Activated CD8-positive, alpha-beta T cell treated with anti-CD3 and anti-CD28 coated beads for 36 hours (primary cell): ENCODE data around the gene CACNB1. TPM values are rescaled to one million over a fixed set of nuclear protein-coding genes. Genes with fewer than 3 reads are reported as not detected.
"Not testable (repeated sequence)": the region's sequence is repeated elsewhere in the genome, so short reads cannot be mapped to it uniquely, and the experiment has no call there.

Experiments used
- ATAC-seq: fragments of 200-7000 bp; cut with Tn5 transposase; one replicate; pipeline ENCODE4 v1.10.0; 2021; ENCODE audit warnings: mild to moderate bottlenecking, moderate library complexity
- CTCF ChIA-PET: fragments of 350-600 bp; sonication (Branson Sonifier 250); formaldehyde crosslinking; loops from one replicate; lab custom pipeline; 2021; ENCODE audit warnings: antibody characterized with exemption; lab: Charles Lee
- POLR2A ChIA-PET: fragments of 350-600 bp; sonication (Branson Sonifier 250); formaldehyde crosslinking; loops from one replicate; lab custom pipeline; 2021; ENCODE audit warnings: antibody characterized with exemption; lab: Charles Lee
- DNase-seq: peaks from one replicate; pipeline ENCODE4 v3.0.0-alpha.2; 2020
- H3K27ac Mint-ChIP-seq: one replicate; pipeline ENCODE4 v1.8.0; 2021; ENCODE audit warnings: mild to moderate bottlenecking, mixed read lengths
- H3K27me3 Mint-ChIP-seq: one replicate; pipeline ENCODE4 v1.8.0; 2021; ENCODE audit warnings: mixed read lengths
- H3K36me3 Mint-ChIP-seq: one replicate; pipeline ENCODE4 v1.8.0; 2021; ENCODE audit warnings: low read depth, mixed read lengths
- H3K4me1 Mint-ChIP-seq: one replicate; pipeline ENCODE4 v1.8.0; 2021; ENCODE audit warnings: low read depth, mixed read lengths
- H3K4me3 Mint-ChIP-seq: one replicate; pipeline ENCODE4 v1.8.0; 2021; ENCODE audit warnings: mild to moderate bottlenecking, moderate library complexity, mixed read lengths
- H3K9me3 Mint-ChIP-seq: one replicate; pipeline ENCODE4 v1.8.0; 2021; ENCODE audit warnings: mixed read lengths
- CTCF ChIP-seq: fragments of 200-600 bp; IDR thresholded peaks from one replicate; pipeline ENCODE4 v1.8.0; 2022; ENCODE audit warnings: antibody characterized with exemption, mild to moderate bottlenecking
- intact Hi-C: fragments of 100-400 bp; cut with micrococcal nuclease; formaldehyde crosslinking; loops from one replicate; pipeline ENCODE4 v1.10.0; 2022
- total RNA-seq, 2 experiments: library from RNA; stranded (reverse); gene quantifications; one replicate each; pipeline ENCODE4 v1.2.3, GENCODE V29; 2021

CACNB1 gene
- total RNA-seq, 2 experiments from 2014 or later, result 13.1 to 14.2 TPM

GRCh38 chr17:39129544-39129943, 67.9 kb downstream of the CACNB1 start:
- H3K36me3 Mint-ChIP-seq, DNase-seq, POLR2A ChIA-PET, CTCF ChIA-PET, H3K4me1 Mint-ChIP-seq, ATAC-seq, H3K4me3 Mint-ChIP-seq, H3K27me3 Mint-ChIP-seq, intact Hi-C loops, H3K27ac Mint-ChIP-seq, H3K9me3 Mint-ChIP-seq: not testable (repeated sequence)
- TF ChIP-seq CTCF, result peak; percentile 27

- no peak for TF ChIP-seq CTCF
- ChIA-PET POLR2A (no interaction called here), CTCF (interaction anchor here (1.1 kb wide), 1 partner anchor 11 kb away, joined by 3 read pairs; no protein-coding TSS in a partner anchor)
- ATAC-seq, result no peak
- intact Hi-C loops, result no loop called here
- H3K27ac Mint-ChIP-seq, result no peak overlapping the region
- no peak overlapping the region for H3K4me3 Mint-ChIP-seq
- DNase-seq, result no peak
- no peaks in the 10 kb centered on the region for H3K9me3 Mint-ChIP-seq
- H3K4me1 Mint-ChIP-seq, result no peaks in the 10 kb centered on the region
- H3K36me3 Mint-ChIP-seq, result no peaks in the 10 kb centered on the region
- no peaks in the 10 kb centered on the region for H3K27me3 Mint-ChIP-seq
Measured at GRCh38 chr17:39126436-39126835, 71.0 kb downstream of the CACNB1 start.

- Mint-ChIP-seq H3K4me1 (no peaks in the 10 kb centered on the region), H3K9me3 (no peaks in the 10 kb centered on the region), H3K36me3 (no peaks in the 10 kb centered on the region), H3K27me3 (no peaks in the 10 kb centered on the region), H3K4me3 (no peak overlapping the region), H3K27ac (no peak overlapping the region)
- CTCF ChIA-PET, result interaction anchor here (1.0 to 2.0 kb wide), 5 partner anchors 9 to 142 kb away, joined by 3 to 6 read pairs (median 4); no protein-coding TSS in a partner anchor
- TF ChIP-seq CTCF, result no peak
- intact Hi-C loops, result no loop called here
- POLR2A ChIA-PET, result interaction anchor here (0.7 to 1.5 kb wide), 2 partner anchors 25 to 29 kb away, joined by 3 read pairs; no protein-coding TSS in a partner anchor
- ATAC-seq (no peak), DNase-seq (no peak)
Measured at GRCh38 chr17:39125143-39125875, 72.2 kb downstream of the CACNB1 start.

- no peak overlapping the region for H3K27ac Mint-ChIP-seq
- H3K27me3 Mint-ChIP-seq, result no peaks in the 10 kb centered on the region
- H3K4me1 Mint-ChIP-seq, result no peaks in the 10 kb centered on the region
- no peaks in the 10 kb centered on the region for H3K9me3 Mint-ChIP-seq
- no peak for TF ChIP-seq CTCF
- CTCF ChIA-PET, result interaction anchor here (1.0 to 2.0 kb wide), 4 partner anchors 13 to 141 kb away, joined by 4 to 6 read pairs (median 4); no protein-coding TSS in a partner anchor
- DNase-seq (no peak), ATAC-seq (no peak)
- POLR2A ChIA-PET, result interaction anchor here (1.1 to 1.5 kb wide), 3 partner anchors 27 to 30 kb away, joined by 3 read pairs; no protein-coding TSS in a partner anchor
- H3K4me3 Mint-ChIP-seq, result no peak overlapping the region
- H3K36me3 Mint-ChIP-seq, result no peaks in the 10 kb centered on the region
- intact Hi-C loops, result no loop called here
Measured at GRCh38 chr17:39123627-39124026, 73.8 kb downstream of the CACNB1 start.

Other genes starting within 250 kb of the CACNB1 start
- gene FBXO47, start 230.3 kb downstream of the CACNB1 start, total RNA-seq, result not detected
- 1 to 10 TPM; 1.7 to 2.4 TPM for gene PLXDC1, start 46.0 kb downstream of the CACNB1 start, total RNA-seq
- not detected for gene ARL5C, start 31.5 kb downstream of the CACNB1 start, total RNA-seq
- 1,000 to 10,000 TPM; 3,130 to 3,175 TPM for gene RPL19, start 2.6 kb upstream of the CACNB1 start, total RNA-seq
- gene STAC2, start 28.3 kb upstream of the CACNB1 start, total RNA-seq, result under 1 TPM; 0.47 to 0.56 TPM
- gene FBXL20, start 204.0 kb upstream of the CACNB1 start, total RNA-seq, result 10 to 100 TPM; 17.7 to 19.1 TPM